ENCODE data around the gene BICD1. TPM values are rescaled to one million over a fixed set of nuclear protein-coding genes. Genes with fewer than 3 reads are reported as not detected.

BICD1 gene
- total and polyA plus RNA-seq, 2 donors (not counting 1 experiment from before 2014, with no cell fraction given): 11.1 to 12.4 TPM

DNA sequence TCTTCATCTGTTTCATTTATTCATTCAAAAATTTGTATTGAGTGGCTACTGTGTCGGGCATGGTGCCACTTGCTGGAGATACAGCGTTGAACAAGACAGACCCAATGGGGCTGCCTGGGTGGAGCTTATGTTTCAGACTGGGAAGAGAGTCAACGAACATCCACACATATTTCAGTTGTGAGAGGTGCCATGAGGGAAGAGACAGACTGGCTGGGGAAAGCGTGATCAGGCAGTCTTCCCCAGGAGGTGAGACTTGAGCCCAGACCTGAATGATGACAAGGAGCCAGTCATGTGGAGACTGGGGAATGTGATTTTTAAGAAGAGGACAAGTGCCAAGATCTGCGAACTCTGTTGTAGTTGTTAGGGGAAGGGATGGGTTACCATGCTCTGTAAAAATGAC is 12.2 kb downstream of the BICD1 start:
- H4K20me1 ChIP-seq (ENCODE audit: control insufficient read depth, extremely low read depth, insufficient read depth, low read length): no peaks in the 10 kb centered on the region
- no peaks in the 10 kb centered on the region for H3K9me3 ChIP-seq (ENCODE audit: control insufficient read depth, insufficient read depth, low read depth, low read length)
- no peak for TF ChIP-seq EZH2 (IDR thresholded peaks at IDR 0.05; ENCODE audit: low read length, missing control alignments)
- TF ChIP-seq, protein P1, sequence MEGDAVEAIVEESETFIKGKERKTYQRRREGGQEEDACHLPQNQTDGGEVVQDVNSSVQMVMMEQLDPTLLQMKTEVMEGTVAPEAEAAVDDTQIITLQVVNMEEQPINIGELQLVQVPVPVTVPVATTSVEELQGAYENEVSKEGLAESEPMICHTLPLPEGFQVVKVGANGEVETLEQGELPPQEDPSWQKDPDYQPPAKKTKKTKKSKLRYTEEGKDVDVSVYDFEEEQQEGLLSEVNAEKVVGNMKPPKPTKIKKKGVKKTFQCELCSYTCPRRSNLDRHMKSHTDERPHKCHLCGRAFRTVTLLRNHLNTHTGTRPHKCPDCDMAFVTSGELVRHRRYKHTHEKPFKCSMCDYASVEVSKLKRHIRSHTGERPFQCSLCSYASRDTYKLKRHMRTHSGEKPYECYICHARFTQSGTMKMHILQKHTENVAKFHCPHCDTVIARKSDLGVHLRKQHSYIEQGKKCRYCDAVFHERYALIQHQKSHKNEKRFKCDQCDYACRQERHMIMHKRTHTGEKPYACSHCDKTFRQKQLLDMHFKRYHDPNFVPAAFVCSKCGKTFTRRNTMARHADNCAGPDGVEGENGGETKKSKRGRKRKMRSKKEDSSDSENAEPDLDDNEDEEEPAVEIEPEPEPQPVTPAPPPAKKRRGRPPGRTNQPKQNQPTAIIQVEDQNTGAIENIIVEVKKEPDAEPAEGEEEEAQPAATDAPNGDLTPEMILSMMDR (conservative IDR thresholded peaks at IDR 0.05 in 1 of 2, IDR thresholded peaks at IDR 0.05 in 1 of 2; ENCODE audit: low read depth in 1 of 2, low read length in 2 of 2): no peak
- H3K27ac ChIP-seq (ENCODE audit: insufficient read depth, low read length): no peak overlapping the region
- H3K79me2 ChIP-seq (ENCODE audit: control insufficient read depth, insufficient read depth, low read length): peaks cover 31% of the 10 kb centered on the region
- no peak overlapping the region for H3K9ac ChIP-seq (ENCODE audit: insufficient read depth, low read length)
- no peak overlapping the region for H3K4me2 ChIP-seq (ENCODE audit: extremely low read depth, insufficient read depth, low read length)
- H3K4me3 ChIP-seq (replicated peaks in 1 of 4; ENCODE audit: control extremely low read depth in 1 of 4, insufficient read depth in 1 of 4, low read depth in 3 of 4, low read length in 4 of 4): no peak overlapping the region
- no peak for DNase-seq (ENCODE audit: low read depth in 2 of 2)
- peaks cover 17% of the 10 kb centered on the region for H3K4me1 ChIP-seq (ENCODE audit: control insufficient read depth, extremely low read depth, insufficient read depth, low read length)
- H3K36me3 ChIP-seq (ENCODE audit: control insufficient read depth, insufficient read depth, low read length): no peaks in the 10 kb centered on the region
- no peaks in the 10 kb centered on the region for H3K27me3 ChIP-seq (ENCODE audit: control insufficient read depth, insufficient read depth, low read length)
- no peak overlapping the region for H2AFZ ChIP-seq (ENCODE audit: low read length)

- TF ChIP-seq EZH2 (IDR thresholded peaks at IDR 0.05; ENCODE audit: low read length, missing control alignments): no peak
- TF ChIP-seq, protein P1 (conservative IDR thresholded peaks at IDR 0.05 in 1 of 2, IDR thresholded peaks at IDR 0.05 in 1 of 2; ENCODE audit: low read depth in 1 of 2, low read length in 2 of 2): no peak
- Histone ChIP-seq H3K27ac (ENCODE audit: insufficient read depth, low read length) (no peak overlapping the region), H3K4me1 (ENCODE audit: control insufficient read depth, extremely low read depth, insufficient read depth, low read length) (peaks cover 15% of the 10 kb centered on the region), H3K79me2 (ENCODE audit: control insufficient read depth, insufficient read depth, low read length) (peaks cover 29% of the 10 kb centered on the region), H3K36me3 (ENCODE audit: control insufficient read depth, insufficient read depth, low read length) (no peaks in the 10 kb centered on the region), H3K9ac (ENCODE audit: insufficient read depth, low read length) (no peak overlapping the region), H3K4me3 (replicated peaks in 1 of 4; ENCODE audit: control extremely low read depth in 1 of 4, insufficient read depth in 1 of 4, low read depth in 3 of 4, low read length in 4 of 4) (no peak overlapping the region), H2AFZ (ENCODE audit: low read length) (no peak overlapping the region), H4K20me1 (ENCODE audit: control insufficient read depth, extremely low read depth, insufficient read depth, low read length) (no peaks in the 10 kb centered on the region), H3K4me2 (ENCODE audit: extremely low read depth, insufficient read depth, low read length) (peak overlapping the region; percentile 40), H3K9me3 (ENCODE audit: control insufficient read depth, insufficient read depth, low read depth, low read length) (no peaks in the 10 kb centered on the region), H3K27me3 (ENCODE audit: control insufficient read depth, insufficient read depth, low read length) (no peaks in the 10 kb centered on the region)
- peak in 1 of 2 donors; percentile 59 for DNase-seq (ENCODE audit: low read depth in 2 of 2)
These were observed 13.8 kb downstream of the BICD1 start for GRCh38 chr12:32120419-32120818.

GRCh38 chr12:32124637-32125036 is 18.0 kb downstream of the BICD1 start:
- H4K20me1 ChIP-seq (ENCODE audit: control insufficient read depth, extremely low read depth, insufficient read depth, low read length): no peaks in the 10 kb centered on the region
- no peak for TF ChIP-seq EZH2 (IDR thresholded peaks at IDR 0.05; ENCODE audit: low read length, missing control alignments)
- TF ChIP-seq, protein P1 (conservative IDR thresholded peaks at IDR 0.05 in 1 of 2, IDR thresholded peaks at IDR 0.05 in 1 of 2; ENCODE audit: low read depth in 1 of 2, low read length in 2 of 2): no peak
- DNase-seq (ENCODE audit: low read depth in 2 of 2): no peak
- peak overlapping the region; percentile 32 for H3K4me2 ChIP-seq (ENCODE audit: extremely low read depth, insufficient read depth, low read length)
- peaks cover 6% of the 10 kb centered on the region for H3K4me1 ChIP-seq (ENCODE audit: control insufficient read depth, extremely low read depth, insufficient read depth, low read length)
- no peak overlapping the region for H3K9ac ChIP-seq (ENCODE audit: insufficient read depth, low read length)
- H3K9me3 ChIP-seq (ENCODE audit: control insufficient read depth, insufficient read depth, low read depth, low read length): no peaks in the 10 kb centered on the region
- no peaks in the 10 kb centered on the region for H3K36me3 ChIP-seq (ENCODE audit: control insufficient read depth, insufficient read depth, low read length)
- no peak overlapping the region for H3K4me3 ChIP-seq (replicated peaks in 1 of 4; ENCODE audit: control extremely low read depth in 1 of 4, insufficient read depth in 1 of 4, low read depth in 3 of 4, low read length in 4 of 4)
- peak overlapping the region; percentile 13 for H3K27ac ChIP-seq (ENCODE audit: insufficient read depth, low read length)
- H2AFZ ChIP-seq (ENCODE audit: low read length): no peak overlapping the region
- H3K27me3 ChIP-seq (ENCODE audit: control insufficient read depth, insufficient read depth, low read length): no peaks in the 10 kb centered on the region
- peaks cover 13% of the 10 kb centered on the region for H3K79me2 ChIP-seq (ENCODE audit: control insufficient read depth, insufficient read depth, low read length)
